K562 (cell line): ENCODE data around the gene EVI2B. TPM values are rescaled to one million over a fixed set of nuclear protein-coding genes. Genes with fewer than 3 reads are reported as not detected.

ENCODE experiments used
- ATAC-seq: fragments of 200-7000 bp; cut with Tn5 transposase; 3 replicates; pipeline ENCODE4 v1.9.1; 2020; ENCODE audit warnings: moderate library complexity
- BruUV-seq: library from RNA; stranded (reverse); fragments of 400-500 nt; replicated peaks from 2 replicates; lab custom pipeline; 2021; lab: Mats Ljungman, UMichigan
- CTCF ChIA-PET: fragments of 300-600 bp; formaldehyde crosslinking; extraction: SDS; loops from one replicate; lab custom pipeline; 2021; ENCODE audit warnings: low intra/inter-chr PET ratio; lab: Yijun Ruan, JAX
- POLR2A ChIA-PET: fragments of 300-600, 350-650 bp; sonication (Branson Sonifier 250); formaldehyde crosslinking; extraction: SDS; loops from one replicate; lab custom pipeline; 2021; ENCODE audit warnings: antibody characterized with exemption, inconsistent platforms; lab: Yijun Ruan, JAX
- DNase-seq, 4 experiments: peaks; one replicate each; pipeline versions ENCODE4 v3.0.0 to v3.0.0-alpha.2; 2011 to 2018; ENCODE audit warnings: low spot score in 3 of 4, mixed read lengths in 3 of 4; ENCODE audit errors: extremely low read depth in 1 of 4
- FAIRE-seq: peaks from 2 replicates; lab custom pipeline; 2011; peaks lifted over from hg19 to GRCh38; lab: Jason Lieb, UNC
- H2AFZ ChIP-seq: 2 replicates; pipeline ENCODE4 v1.6.0; 2011; ENCODE audit warnings: low read depth, low read length, control low read depth, inconsistent platforms
- H3K27ac ChIP-seq: fragments of 200-600 bp; 3 replicates; pipeline ENCODE4 v1.8.0; 2011; ENCODE audit warnings: low read depth, mild to moderate bottlenecking, control low read depth, inconsistent platforms, low read length, moderate library complexity, mixed read lengths; ENCODE audit errors: extremely low read depth
- H3K27me3 ChIP-seq, 2 experiments: fragments of 300-600 bp in 1 of 2; 2 replicates in 1 of 2; 3 replicates in 1 of 2; pipeline versions ENCODE4 v1.6.0 to v1.8.0; 2011; ENCODE audit warnings: inconsistent platforms in 2 of 2, low read length in 2 of 2, mild to moderate bottlenecking in 1 of 2, mixed read lengths in 1 of 2, moderate library complexity in 1 of 2; ENCODE audit not compliant: control insufficient read depth in 2 of 2, insufficient read depth in 2 of 2
- H3K36me3 ChIP-seq: fragments of 300-600 bp; 3 replicates; pipeline ENCODE4 v1.8.0; 2011; ENCODE audit warnings: mild to moderate bottlenecking, low read length, inconsistent platforms; ENCODE audit not compliant: control insufficient read depth, insufficient read depth
- H3K4me1 ChIP-seq, 2 experiments: fragments of 200-600 bp in 1 of 2; replicated peaks in 1 of 2; 2 replicates in 1 of 2; 3 replicates in 1 of 2; pipeline versions ENCODE4 v1.5.1 to v1.8.0; 2011; ENCODE audit warnings: inconsistent platforms in 2 of 2, low read length in 2 of 2, mild to moderate bottlenecking in 1 of 2, mixed read lengths in 1 of 2, moderate library complexity in 1 of 2; ENCODE audit not compliant: control insufficient read depth in 2 of 2, insufficient read depth in 2 of 2
- H3K4me2 ChIP-seq: 2 replicates; pipeline ENCODE4 v1.6.1; 2011; ENCODE audit warnings: low read length, control low read depth, inconsistent platforms, mixed read lengths; ENCODE audit not compliant: insufficient read depth
- H3K4me3 ChIP-seq: fragments of 200-600 bp; sonication (generic), shearing (Covaris generic); 2 replicates; pipeline ENCODE4 v1.5.1; 2016; ENCODE audit warnings: control low read depth, inconsistent platforms
- H3K79me2 ChIP-seq: fragments of 200-600 bp; 3 replicates; pipeline ENCODE4 v1.8.0; 2011; ENCODE audit warnings: low read length, inconsistent platforms; ENCODE audit not compliant: control insufficient read depth, insufficient read depth
- H3K9ac ChIP-seq, 2 experiments: 2 replicates each; pipeline versions ENCODE4 v1.6.0 to v1.6.1; 2011; ENCODE audit warnings: low read depth in 2 of 2, low read length in 2 of 2, control low read depth in 1 of 2, inconsistent platforms in 1 of 2, mild to moderate bottlenecking in 1 of 2, mixed read lengths in 1 of 2; ENCODE audit not compliant: insufficient read depth in 1 of 2
- H3K9me1 ChIP-seq: one replicate; pipeline ENCODE4 v1.6.0; 2011; ENCODE audit warnings: inconsistent platforms, mild to moderate bottlenecking, low read length, moderate library complexity; ENCODE audit not compliant: control insufficient read depth, insufficient read depth
- H3K9me3 ChIP-seq: replicated peaks from 2 replicates; pipeline ENCODE4 v1.5.1; 2011; ENCODE audit warnings: low read depth, low read length, inconsistent platforms; ENCODE audit not compliant: control insufficient read depth, insufficient read depth
- H4K20me1 ChIP-seq: replicated peaks from 2 replicates; pipeline ENCODE4 v1.6.1; 2011; ENCODE audit warnings: low read length, inconsistent platforms, mixed read lengths; ENCODE audit not compliant: control insufficient read depth, insufficient read depth
- ARID2 ChIP-seq: fragments of 450-650 bp; IDR thresholded peaks from 2 replicates; pipeline ENCODE4 v1.6.1; 2017; ENCODE audit warnings: antibody characterized with exemption, mild to moderate bottlenecking
- BDP1 ChIP-seq: IDR thresholded peaks from 3 replicates; pipeline ENCODE4 v1.6.1; 2011; ENCODE audit not compliant: insufficient read length, insufficient read depth
- C11orf30 ChIP-seq: fragments of 450-650 bp; IDR thresholded peaks from 2 replicates; pipeline ENCODE4 v1.6.1; 2016; ENCODE audit warnings: low read depth, mild to moderate bottlenecking
- CBFB ChIP-seq: sonication (generic); formaldehyde crosslinking; IDR thresholded peaks from 2 replicates; pipeline ENCODE4 v1.4.0; 2020; ENCODE audit warnings: mild to moderate bottlenecking, missing genetic modification reagents
- DMBX1 ChIP-seq: fragments of 250-450 bp; sonication (Bioruptor Pico); IDR thresholded peaks from 2 replicates; pipeline ENCODE4 v1.8.0; 2022; ENCODE audit warnings: inconsistent platforms, mild to moderate bottlenecking, moderate library complexity, borderline replicate concordance
- ETS2 ChIP-seq: IDR thresholded peaks from 2 replicates; pipeline ENCODE4 v1.6.1; 2016; ENCODE audit warnings: borderline replicate concordance, missing genetic modification characterization, mild to moderate bottlenecking, moderate library complexity, missing compliant biosample characterization; ENCODE audit not compliant: poor library complexity, severe bottlenecking
- MAFF ChIP-seq: IDR thresholded peaks from 2 replicates; pipeline ENCODE4 v1.6.1; 2012; ENCODE audit warnings: low read length, improper control_type of control experiment
- MAFG ChIP-seq: fragments of 450-650 bp; conservative IDR thresholded peaks from 2 replicates; pipeline ENCODE4 v1.6.1; 2016; ENCODE audit warnings: missing genetic modification characterization, missing compliant biosample characterization
- MAFK ChIP-seq: IDR thresholded peaks from 2 replicates; pipeline ENCODE4 v1.6.1; 2011; ENCODE audit warnings: low read length, improper control_type of control experiment
- MBD1 ChIP-seq: fragments of 250-450 bp; sonication (Bioruptor Pico); IDR thresholded peaks from 2 replicates; pipeline ENCODE4 v1.8.0; 2022; ENCODE audit warnings: inconsistent platforms
- MECOM ChIP-seq: fragments of 250-450 bp; sonication (Bioruptor Pico); IDR thresholded peaks from 2 replicates; pipeline ENCODE4 v1.8.0; 2022; ENCODE audit warnings: inconsistent platforms
- NCOR1 ChIP-seq: fragments of 450-650 bp; IDR thresholded peaks from 2 replicates; pipeline ENCODE4 v1.6.1; 2016; ENCODE audit warnings: mild to moderate bottlenecking, moderate library complexity
- NONO ChIP-seq, 2 experiments: fragments of 200-400 bp in 1 of 2; fragments of 450-650 bp in 1 of 2; formaldehyde crosslinking in 1 of 2; IDR thresholded peaks; 2 replicates each; pipeline ENCODE4 v1.6.1; 2017; ENCODE audit warnings: low read depth in 2 of 2, mild to moderate bottlenecking in 2 of 2, moderate library complexity in 2 of 2, low read length in 1 of 2
- SREBF1 ChIP-seq: fragments of 150-350 bp; IDR thresholded peaks from 2 replicates; pipeline ENCODE4 v1.6.1; 2014; ENCODE audit warnings: antibody characterized with exemption, low read depth, low read length, borderline replicate concordance
- TBP ChIP-seq: optimal IDR thresholded peaks from 2 replicates; pipeline ENCODE3; 2011; ENCODE audit warnings: low read depth, low read length, improper control_type of control experiment
- U2AF2 ChIP-seq: fragments of 200-400 bp; formaldehyde crosslinking; optimal IDR thresholded peaks from 2 replicates; pipeline ENCODE3; 2017; ENCODE audit warnings: low read depth, mild to moderate bottlenecking, low read length
- UBTF ChIP-seq, 2 experiments: IDR thresholded peaks; 2 replicates each; pipeline ENCODE4 v1.6.1; 2012; ENCODE audit warnings: improper control_type of control experiment in 2 of 2, low read depth in 2 of 2, low read length in 2 of 2, borderline replicate concordance in 1 of 2
- ZBTB17 ChIP-seq: fragments of 450-650 bp; formaldehyde crosslinking; IDR thresholded peaks from 2 replicates; pipeline ENCODE4 v1.4.0; 2020; ENCODE audit warnings: mild to moderate bottlenecking
- ZNF232 ChIP-seq: sonication (generic); formaldehyde crosslinking; IDR thresholded peaks from 2 replicates; pipeline ENCODE4 v1.8.0; 2022; ENCODE audit warnings: mild to moderate bottlenecking, missing genetic modification reagents
- ZNF316 ChIP-seq: fragments of 450-650 bp; IDR thresholded peaks from 2 replicates; pipeline ENCODE4 v1.6.1; 2016
- WGBS: fragments of 100-300 bp; shearing (Covaris generic); methylation state at CpG from one replicate; pipeline ENCODE4 v1.1.6; 2016; ENCODE audit warnings: low coverage, mixed read lengths; ENCODE audit not compliant: insufficient coverage; ENCODE audit errors: missing lambda C conversion rate; 5-methylcytosine and 5-hydroxymethylcytosine counted together
- in situ Hi-C: fragments of 300-500 bp; cut with MboI; formaldehyde crosslinking; loops from 4 replicates; pipeline ENCODE4 v1.15.0; 2018; ENCODE audit warnings: inconsistent platforms, mixed read lengths
- intact Hi-C: fragments of 100-400 bp; cut with micrococcal nuclease; formaldehyde crosslinking; loops from 2 replicates; pipeline ENCODE4 v1.14.2; 2022
- polyA plus RNA-seq, 8 experiments: library from polyadenylated mRNA; depleted of rRNA in 4 of 8; stranded (reverse) in 5 of 8; unstranded in 3 of 8; fragments of >200 nt; fragmentation: Nextera tagmentation in 2 of 8; fragmentation: Illumina TruSeq in 1 of 8; extraction: Ambion mirVana in 2 of 8; extraction: Trizol in 1 of 8; gene quantifications; 2 replicates each; pipeline versions ENCODE4 v1.2.1 to v1.2.3, GENCODE V29; 2011 to 2014; ENCODE audit warnings: inconsistent platforms in 1 of 8, missing spikeins in 1 of 8
- total RNA-seq, 7 experiments: library from RNA; depleted of rRNA in 6 of 7; stranded (reverse); fragments of >200 nt in 6 of 7; fragmentation: Illumina TruSeq in 2 of 7; extraction: Trizol in 2 of 7; gene quantifications; 2 replicates each; pipeline versions ENCODE4 v1.2.1 to v1.2.3, GENCODE V29; 2011 to 2021; ENCODE audit warnings: low replicate concordance in 1 of 7

EVI2B gene
- total and polyA plus RNA-seq, 9 of the 15 experiments (the other 6 are each of a cell fraction or from before 2014, with no cell fraction given): 0.54 to 8.0 (median 2.5) TPM

GRCh38 chr17:31357839-31358394 is 44.1 kb upstream of the EVI2B start:
- intact Hi-C loops: no loop called here
- 89% methylated on average over 3 of the region's 3 CpGs for WGBS

More at GRCh38 chr17:31357839-31358394, 44.1 kb upstream of the EVI2B start:
- H3K27me3 ChIP-seq: no peaks in the 10 kb centered on the region
- no peaks in the 10 kb centered on the region for H3K9me3 ChIP-seq
- no peak overlapping the region for H2AFZ ChIP-seq
- no peak overlapping the region for H3K4me2 ChIP-seq
- no peak overlapping the region for H3K4me3 ChIP-seq
- H3K4me1 ChIP-seq: no peaks in the 10 kb centered on the region
- H3K9ac ChIP-seq: no peak overlapping the region
- peaks cover 60% of the 10 kb centered on the region for H3K36me3 ChIP-seq
- CTCF ChIA-PET: no interaction called here
- DNase-seq: no peak
- TF ChIP-seq UBTF (IDR thresholded peaks at IDR 0.05; ENCODE audit: borderline replicate concordance in 1 of 2, low read depth in 2 of 2, low read length in 2 of 2): no peak
- no peak for TF ChIP-seq SREBF1
- no peak for TF ChIP-seq ZBTB17 (CRISPR knock-in tag)
- TF ChIP-seq MAFK: peak; percentile 79
- no peak for TF ChIP-seq CBFB (CRISPR knock-in tag)
- TF ChIP-seq ZNF232: no peak
- peak; percentile 75 for TF ChIP-seq MAFG (tag)
- no peak for TF ChIP-seq TBP
- TF ChIP-seq DMBX1 (CRISPR knock-in tag): no peak
- no peak for TF ChIP-seq U2AF2
- no peak for TF ChIP-seq NONO (IDR thresholded peaks at IDR 0.05; ENCODE audit: low read depth in 2 of 2, low read length in 1 of 2)
- no peak for TF ChIP-seq ETS2
- TF ChIP-seq BDP1: no peak
- no peak for TF ChIP-seq ARID2
- TF ChIP-seq ZNF316: peak; percentile 92
- no peak for TF ChIP-seq NCOR1
- TF ChIP-seq MECOM (CRISPR knock-in tag): no peak
- peak; percentile 85 for TF ChIP-seq C11orf30
- no peak for TF ChIP-seq MBD1 (CRISPR knock-in tag)
- TF ChIP-seq MAFF: peak; percentile 81
- H4K20me1 ChIP-seq: no peaks in the 10 kb centered on the region
- no TSS peak for BruUV-seq
- no peak for FAIRE-seq
- POLR2A ChIA-PET: no interaction called here
- no peak for ATAC-seq
- in situ Hi-C loops: no loop called here
- no peaks in the 10 kb centered on the region for H3K79me2 ChIP-seq
- H3K9me1 ChIP-seq: no peaks in the 10 kb centered on the region
- no peak overlapping the region for H3K27ac ChIP-seq
